NCI-H128 (cell line): Measurements from ENCODE around the gene SEC14L1.
"Not testable (repeated sequence)": the region's sequence is repeated elsewhere in the genome, so short reads cannot be mapped to it uniquely, and the experiment has no call there.

Experiments
- DNase-seq: peaks from one replicate; lab custom pipeline; 2025; ENCODE audit not compliant: unreplicated experiment; lab: John Stamatoyannopoulos, UW

The SEC14L1 gene

DNA sequence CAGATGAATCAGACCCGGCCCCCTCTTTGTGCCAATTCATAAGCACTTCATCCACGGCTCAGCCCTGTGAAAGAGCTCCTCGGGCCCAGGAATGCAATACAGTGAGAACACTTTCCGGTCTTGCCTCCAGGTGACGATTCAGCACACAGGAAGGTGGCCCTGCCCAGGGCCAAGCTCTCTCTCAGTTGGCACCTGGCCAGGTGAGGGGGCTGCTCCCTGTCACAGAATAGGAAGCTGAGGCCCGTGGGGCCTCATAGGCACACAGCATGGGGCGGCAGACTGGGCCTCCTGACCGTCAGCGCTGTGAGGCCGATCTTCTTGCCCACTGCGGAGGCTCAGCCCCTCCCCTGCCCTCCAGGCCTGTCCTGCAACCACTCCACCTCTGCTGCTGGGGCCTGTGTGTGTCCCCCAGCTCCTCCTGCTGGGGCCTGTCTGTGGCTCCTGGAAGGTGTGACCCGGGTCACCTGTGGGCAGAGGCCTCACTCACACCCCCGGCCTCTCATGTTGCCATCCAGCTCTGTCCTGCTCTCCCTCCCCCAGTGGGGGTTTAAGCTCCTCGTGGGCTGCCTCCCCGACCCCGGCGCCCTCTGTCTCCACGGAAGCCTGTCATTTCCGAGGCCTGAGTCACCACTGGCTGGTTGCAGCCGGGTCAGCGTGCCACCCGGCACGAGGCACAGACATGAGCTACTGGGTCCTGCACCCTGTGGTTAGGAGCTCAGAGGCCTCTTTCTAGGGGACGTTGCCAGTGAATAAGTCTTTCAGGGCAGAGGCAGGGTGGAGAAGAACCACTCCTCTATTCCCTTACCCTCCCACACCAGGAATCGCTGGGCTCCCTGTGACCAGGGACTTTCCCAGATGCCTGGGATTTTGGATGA lies 114.4 kb downstream of the SEC14L1 start:
- no peak for DNase-seq

- not testable (repeated sequence) for DNase-seq
Observed at GRCh38 chr17:77255970-77256369, 115.2 kb downstream of the SEC14L1 start.

DNA sequence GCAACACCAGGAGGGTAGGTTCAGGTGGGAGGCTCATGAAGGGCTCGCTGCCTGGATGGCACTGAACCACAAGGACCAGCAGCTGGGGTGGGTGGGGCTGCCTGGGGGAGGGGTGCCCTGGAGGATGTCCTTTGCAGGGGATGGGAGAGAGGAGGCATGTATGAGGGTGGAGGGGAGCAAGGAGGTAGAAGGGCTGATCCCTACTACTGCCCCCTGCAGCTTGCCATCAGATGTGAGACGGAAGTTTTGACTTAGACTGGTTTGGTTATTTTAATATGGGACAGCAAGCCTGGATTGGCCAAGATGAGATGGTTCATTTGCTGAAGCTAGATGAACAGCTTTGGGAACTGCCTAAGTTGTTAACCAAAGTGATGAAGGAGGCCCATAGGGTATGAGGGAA lies 115.9 kb downstream of the SEC14L1 start:
- no peak for DNase-seq

DNA sequence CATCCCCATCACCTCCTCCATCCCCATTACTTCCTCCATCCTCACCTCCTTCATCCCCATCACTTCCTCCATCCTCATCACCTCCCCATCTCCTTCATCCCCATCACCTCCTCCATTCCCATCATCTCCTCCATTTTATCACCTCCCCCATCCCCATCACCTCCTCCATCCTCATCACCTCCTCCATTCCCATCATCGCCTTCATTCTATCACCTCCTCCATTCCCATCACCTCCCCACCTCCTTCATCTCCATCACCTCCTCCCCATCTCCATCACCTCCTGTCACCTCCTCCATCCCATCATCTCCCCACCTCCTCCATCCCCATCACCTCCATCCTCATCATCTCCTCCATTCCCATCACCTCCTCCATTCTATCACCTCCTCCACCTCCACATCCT lies 116.4 kb downstream of the SEC14L1 start:
- no peak for DNase-seq

GRCh38 chr17:77257596-77258458 lies 117.1 kb downstream of the SEC14L1 start:
- DNase-seq: no peak

DNA sequence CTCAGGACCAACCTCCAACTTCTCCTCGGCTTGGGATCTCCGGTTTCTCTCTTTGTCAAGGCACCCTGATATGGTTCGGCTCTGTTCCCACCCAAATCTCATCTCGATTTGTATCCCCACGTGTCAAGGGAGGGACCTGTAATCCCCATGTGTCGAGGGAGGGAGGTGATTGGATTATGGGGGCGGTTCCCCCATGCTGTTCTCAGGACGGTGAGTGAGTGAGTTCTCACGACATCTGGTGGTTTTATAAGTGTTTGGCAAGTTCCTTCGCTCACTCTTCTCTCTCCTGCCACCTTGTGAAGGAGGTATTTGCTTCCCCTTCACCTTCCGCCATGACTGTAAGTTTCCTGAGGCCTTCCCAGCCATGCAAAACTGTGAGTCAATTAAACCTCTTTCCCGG lies 117.9 kb downstream of the SEC14L1 start:
- no peak for DNase-seq

DNA sequence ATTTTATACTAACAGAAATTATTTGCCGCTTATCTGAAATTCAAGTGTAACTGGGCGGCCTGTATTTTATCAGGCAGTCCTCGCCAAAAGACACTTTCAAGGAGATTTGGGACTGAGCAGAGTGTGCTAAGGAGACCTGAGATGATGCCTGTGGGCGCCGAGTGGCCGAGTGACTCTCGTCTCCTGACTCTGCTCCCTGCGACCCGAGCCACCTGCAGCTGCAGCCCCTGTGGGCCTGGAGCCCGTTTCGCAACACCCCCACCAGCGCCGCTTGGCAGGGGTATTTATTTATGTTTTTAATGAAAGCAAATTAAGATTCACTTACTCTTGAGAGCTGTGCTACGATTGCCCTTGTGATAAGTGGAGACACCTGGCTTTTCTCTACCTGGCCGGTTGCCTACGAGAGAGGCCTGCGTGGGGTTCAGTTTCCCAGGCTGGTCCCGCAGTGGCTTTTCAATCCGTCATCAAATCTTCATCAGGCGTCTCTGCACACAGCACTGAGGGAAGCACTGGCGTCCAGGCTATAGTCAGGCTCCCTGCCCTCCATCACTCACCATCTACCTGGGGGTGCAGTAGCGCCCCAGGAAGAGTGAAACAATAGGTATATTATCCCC lies 124.0 kb downstream of the SEC14L1 start:
- DNase-seq: peak; percentile 64

- no peak for DNase-seq
Observed at GRCh38 chr17:77266213-77266612, 125.4 kb downstream of the SEC14L1 start.
